GM19452 (cell line): Measurements from ENCODE around the gene VPS54.
"Not testable (repeated sequence)": the region's sequence is repeated elsewhere in the genome, so short reads cannot be mapped to it uniquely, and the experiment has no call there.

Experiments
- ATAC-seq: cut with Tn5 transposase; IDR thresholded peaks from one replicate; pipeline ENCODE4 v1.9.1; 2021; ENCODE audit not compliant: unreplicated experiment

Gene VPS54

GRCh38 chr2:63932104-63932503, 87.1 kb downstream of the VPS54 start:
- not testable (repeated sequence) for ATAC-seq

GRCh38 chr2:63926815-63927214, 92.4 kb downstream of the VPS54 start:
- ATAC-seq = no peak

DNA sequence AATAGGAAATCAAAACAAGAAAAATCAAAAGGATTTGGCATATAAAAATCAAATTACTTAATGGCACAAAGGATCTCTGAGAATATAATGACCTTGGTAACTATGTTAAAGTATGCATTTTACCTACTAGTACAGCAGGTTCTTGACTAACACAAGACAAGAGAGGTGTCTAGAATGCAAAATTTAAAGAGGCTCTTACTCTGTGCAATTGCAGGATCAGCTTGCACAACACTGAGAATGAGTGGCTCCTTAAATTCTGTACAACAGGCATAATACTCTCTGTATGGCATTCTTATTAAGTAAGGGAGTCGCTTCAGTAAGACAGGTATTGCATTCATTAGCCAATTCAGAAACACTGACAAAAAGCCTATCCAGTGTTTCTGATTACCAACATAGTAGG, 104.9 kb downstream of the VPS54 start:
- ATAC-seq = no peak

GRCh38 chr2:63903003-63903402, 116.2 kb downstream of the VPS54 start:
- ATAC-seq = peak; percentile 79

DNA sequence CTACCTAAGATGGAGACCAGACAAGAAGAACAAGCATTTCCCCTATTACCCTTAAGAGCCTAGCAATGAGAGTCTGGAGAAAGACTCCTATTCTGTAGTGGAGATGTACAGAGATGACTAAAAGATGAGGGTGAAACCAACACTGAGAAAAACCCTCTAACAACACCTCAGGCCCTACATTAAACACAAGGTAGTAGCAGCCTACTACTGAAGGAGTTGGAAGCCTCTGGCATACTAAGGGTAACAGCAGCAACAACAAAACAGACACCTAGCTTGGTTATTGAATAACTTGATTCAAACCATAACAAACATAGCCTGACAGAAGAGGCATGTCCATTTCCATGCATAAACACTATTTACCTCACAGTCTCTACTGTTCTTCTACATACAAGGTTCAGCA, 117.1 kb downstream of the VPS54 start:
- no peak for ATAC-seq

DNA sequence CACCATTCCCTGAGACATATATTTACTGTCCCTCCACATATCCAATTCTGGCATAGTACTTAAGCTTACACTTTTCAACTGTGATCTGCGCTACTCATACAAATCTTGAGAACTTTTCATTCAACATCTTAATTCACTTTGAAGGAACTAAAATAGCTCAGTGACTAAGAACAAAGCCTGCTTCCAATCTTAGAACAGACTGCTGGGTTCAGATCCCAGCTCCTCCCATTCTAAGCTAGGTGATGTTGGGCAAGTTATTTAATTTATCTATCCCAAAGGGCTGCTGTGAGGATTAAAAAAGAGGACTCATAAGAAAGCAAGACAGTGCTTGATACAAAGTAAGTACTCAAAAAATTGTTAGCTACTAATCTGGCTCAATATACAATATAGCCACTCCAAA, 119.6 kb downstream of the VPS54 start:
- ATAC-seq = no peak

DNA sequence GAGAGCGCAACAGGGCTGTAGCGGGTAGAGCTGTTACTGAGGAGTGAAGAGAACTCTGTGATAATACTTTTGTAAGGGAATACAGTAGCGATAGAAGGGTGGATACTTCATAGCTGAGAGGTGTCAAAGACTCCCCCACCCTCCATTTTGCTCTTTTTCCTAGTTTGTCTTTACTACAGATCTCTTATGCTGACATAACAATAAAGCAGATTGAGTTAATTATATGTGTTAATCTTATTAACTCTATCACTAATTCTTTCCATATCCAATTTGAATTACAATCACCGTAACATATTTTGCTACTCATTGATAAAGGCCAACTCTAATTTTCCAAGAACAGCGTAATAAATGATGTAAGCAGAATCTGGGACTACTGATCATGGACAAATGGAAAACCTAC, 120.4 kb downstream of the VPS54 start:
- ATAC-seq = no peak

GRCh38 chr2:63894167-63894566, 125.1 kb downstream of the VPS54 start:
- no peak for ATAC-seq

GRCh38 chr2:63893163-63893562, 126.1 kb downstream of the VPS54 start:
- ATAC-seq = no peak

GRCh38 chr2:63891488-63892030, 127.7 kb downstream of the VPS54 start:
- no peak for ATAC-seq

DNA sequence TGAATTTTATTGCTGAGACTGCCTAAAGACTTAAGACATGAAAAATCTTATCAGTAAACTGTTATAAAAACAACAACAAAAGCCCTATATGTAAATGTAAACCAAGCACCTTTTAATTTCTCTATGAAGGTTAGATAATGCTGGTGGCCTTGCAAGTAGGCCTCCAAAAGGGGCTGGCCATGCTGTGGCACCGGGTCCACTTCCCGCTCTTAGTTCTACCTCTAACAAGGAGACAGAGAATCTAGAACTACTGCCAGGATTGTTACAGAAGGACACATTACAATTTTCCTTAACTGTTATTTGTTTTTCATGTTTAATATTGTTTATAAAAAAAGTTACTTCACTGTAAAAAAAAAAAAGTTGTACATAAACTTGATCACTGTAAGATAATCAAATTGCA, 128.6 kb downstream of the VPS54 start:
- no peak for ATAC-seq

- ATAC-seq = peak; percentile 76
Measured at GRCh38 chr2:63888490-63889402, 130.5 kb downstream of the VPS54 start.

DNA sequence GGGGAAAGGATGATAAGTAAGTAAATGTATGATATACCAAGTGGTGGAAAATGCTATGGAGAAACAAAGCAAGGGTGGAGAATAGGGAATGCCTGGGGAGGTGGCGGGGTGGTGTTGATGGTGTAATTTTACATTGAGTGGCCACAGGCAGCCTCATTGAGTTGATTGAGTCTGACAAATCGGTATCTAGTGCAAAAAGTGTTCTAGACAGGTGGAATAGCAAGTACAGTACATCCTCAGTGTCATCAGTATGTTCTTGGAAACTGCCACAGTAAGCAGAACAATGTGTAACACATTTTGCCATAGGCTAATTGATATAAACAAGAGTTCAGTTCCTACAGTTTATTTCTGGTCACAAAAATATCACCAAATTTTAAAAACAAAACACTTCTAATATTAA, 131.2 kb downstream of the VPS54 start:
- no peak for ATAC-seq

- ATAC-seq = no peak
Measured at GRCh38 chr2:63886445-63886844, 132.8 kb downstream of the VPS54 start.

DNA sequence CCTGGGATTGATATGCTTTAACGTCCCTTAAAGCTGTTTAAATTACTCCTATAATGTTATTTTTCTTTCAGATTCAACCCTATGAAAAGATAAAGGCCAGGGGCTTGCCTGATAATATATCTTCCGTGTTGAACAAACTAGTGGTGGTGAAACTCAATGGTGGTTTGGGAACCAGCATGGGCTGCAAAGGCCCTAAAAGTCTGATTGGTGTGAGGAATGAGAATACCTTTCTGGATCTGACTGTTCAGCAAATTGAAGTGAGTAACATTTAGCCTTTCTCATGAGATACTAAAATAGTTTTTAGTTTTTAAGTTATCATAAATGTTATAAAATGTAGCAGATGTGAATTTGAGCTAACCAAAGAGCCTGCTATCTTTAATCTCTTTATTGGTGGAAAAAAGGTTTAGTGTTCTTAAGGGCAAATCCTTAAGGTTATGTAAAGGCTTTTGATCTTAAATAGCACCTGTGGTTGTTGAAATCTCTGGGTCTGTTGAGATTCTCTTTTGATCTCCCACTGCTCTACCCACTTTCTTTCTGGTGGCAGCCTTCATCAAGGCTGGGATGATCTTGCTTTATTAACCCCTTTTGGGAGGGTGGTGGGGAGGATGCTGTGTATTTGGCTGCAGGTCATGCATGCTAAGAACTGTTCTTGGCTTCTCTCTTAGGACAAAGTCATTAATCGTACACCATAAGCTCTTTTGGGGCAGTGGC, 136.7 kb downstream of the VPS54 start:
- no peak for ATAC-seq

DNA sequence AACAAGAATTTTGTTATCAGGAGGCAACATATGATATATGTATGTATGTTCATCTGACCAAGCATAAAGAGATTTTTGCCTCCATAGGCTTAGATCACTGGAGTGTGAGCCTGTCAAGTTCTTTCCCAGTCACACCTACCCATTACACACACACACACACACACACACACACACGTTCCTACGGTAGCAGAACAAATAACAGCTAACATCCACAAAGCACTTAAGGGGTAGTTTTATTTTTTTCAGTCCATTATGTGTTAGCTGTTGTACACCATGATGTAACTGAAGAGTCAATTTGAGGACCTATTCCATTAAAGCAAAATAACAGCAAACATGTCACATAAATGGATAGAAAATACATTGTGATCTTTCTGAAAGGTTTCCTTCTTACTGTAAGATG, 138.0 kb downstream of the VPS54 start:
- no peak for ATAC-seq

- no peak for ATAC-seq
Measured at GRCh38 chr2:63880625-63881024, 138.6 kb downstream of the VPS54 start.

DNA sequence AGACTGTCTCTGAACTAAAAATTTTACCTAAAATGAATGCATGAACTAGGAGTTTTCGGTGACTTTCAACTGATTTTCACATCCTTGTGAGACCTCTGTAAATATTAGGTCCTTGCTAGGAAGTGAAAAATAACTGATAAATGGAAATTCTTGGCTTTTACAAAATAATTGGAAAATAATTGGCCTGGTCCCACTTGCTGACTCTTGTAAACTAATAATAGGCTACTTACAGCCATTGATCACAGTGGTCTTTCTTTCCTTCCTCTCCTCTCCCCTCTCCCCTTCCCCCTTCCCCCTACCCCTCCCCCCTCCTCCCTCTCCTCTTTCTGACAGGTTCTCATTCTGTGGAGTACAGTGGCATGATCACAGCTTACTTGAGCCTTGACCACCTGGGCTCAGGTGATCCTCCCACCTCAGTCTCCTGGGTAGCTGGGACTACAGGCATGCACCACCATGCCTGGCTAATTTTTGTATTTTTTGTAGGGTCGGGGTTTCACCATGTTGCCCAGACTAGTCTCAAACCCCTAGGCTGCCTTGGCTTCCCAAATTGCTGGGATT, 139.3 kb downstream of the VPS54 start:
- no peak for ATAC-seq

DNA sequence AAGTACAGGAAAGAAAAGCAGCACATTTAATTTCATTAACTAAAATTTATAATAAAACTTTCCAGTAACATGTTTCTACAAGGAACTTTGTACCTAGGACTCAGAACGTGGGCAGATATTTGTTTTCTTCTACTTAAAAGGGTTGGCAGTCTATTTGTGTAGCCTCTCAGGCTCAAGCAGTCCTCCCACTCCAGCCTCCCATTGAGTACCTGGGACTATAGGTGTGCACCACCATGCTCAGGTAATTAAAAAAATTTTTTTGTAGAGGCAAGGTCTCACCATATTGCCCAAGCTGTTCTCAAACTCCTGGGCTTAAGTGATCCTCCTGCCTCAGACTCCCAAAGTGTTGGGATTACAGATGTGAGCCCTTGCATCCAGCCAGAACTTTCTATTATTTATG, 140.7 kb downstream of the VPS54 start:
- no peak for ATAC-seq

DNA sequence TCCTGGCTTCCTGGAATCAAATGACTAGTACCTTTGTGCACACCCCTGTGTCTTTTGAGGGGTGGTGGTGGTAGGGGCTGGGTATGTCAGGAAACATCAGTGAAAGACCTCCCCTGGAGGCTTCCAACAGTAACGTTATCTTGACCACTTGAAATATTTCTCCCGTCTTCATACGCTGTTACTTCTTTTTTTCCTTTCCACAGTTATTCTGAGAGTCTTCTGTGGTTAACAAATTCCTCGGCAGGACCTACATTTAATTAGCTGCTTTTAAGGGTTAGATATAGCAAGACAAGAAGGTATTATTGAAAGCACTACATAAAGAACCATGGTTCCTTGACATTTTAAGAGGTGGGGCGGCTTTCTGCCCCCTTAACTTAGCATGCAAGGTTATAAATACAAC, 142.9 kb downstream of the VPS54 start:
- ATAC-seq = no peak

- ATAC-seq = no peak
Measured at GRCh38 chr2:63875559-63876245, 143.5 kb downstream of the VPS54 start.
